ENCODE data around the gene CARD16.

DNA sequence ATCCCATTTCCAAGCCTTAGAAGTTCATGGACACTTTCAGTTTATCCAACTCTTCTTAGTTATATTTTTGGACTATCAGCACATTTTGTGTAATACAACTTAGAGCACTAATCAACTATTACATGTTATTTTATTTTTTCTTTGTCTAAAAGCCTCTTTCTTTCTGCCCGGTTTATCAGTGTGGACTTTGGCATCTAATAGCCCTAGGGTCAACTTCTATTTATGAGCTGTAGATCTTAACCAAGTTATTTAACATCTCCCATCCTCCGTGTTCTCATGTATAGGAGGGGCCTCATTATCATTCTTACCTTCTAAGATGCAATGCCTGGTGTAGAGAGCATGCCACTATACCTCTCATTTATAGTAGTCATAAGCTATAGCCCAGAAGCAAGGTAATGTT is 4.4 kb downstream of the CARD16 start:
- TF ChIP-seq, protein P1, sequence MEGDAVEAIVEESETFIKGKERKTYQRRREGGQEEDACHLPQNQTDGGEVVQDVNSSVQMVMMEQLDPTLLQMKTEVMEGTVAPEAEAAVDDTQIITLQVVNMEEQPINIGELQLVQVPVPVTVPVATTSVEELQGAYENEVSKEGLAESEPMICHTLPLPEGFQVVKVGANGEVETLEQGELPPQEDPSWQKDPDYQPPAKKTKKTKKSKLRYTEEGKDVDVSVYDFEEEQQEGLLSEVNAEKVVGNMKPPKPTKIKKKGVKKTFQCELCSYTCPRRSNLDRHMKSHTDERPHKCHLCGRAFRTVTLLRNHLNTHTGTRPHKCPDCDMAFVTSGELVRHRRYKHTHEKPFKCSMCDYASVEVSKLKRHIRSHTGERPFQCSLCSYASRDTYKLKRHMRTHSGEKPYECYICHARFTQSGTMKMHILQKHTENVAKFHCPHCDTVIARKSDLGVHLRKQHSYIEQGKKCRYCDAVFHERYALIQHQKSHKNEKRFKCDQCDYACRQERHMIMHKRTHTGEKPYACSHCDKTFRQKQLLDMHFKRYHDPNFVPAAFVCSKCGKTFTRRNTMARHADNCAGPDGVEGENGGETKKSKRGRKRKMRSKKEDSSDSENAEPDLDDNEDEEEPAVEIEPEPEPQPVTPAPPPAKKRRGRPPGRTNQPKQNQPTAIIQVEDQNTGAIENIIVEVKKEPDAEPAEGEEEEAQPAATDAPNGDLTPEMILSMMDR (IDR thresholded peaks at IDR 0.05) = no peak
- TF ChIP-seq POLR2A (IDR thresholded peaks at IDR 0.05) (no peak), POLR2AphosphoS5 (IDR thresholded peaks at IDR 0.05; ENCODE audit: insufficient read depth in 1 of 2, low read depth in 1 of 2) (no peak)

Data from vagina (tissue), 2 donors.